ENCODE measurements around the gene SPNS3.
A peak's percentile ranks its signal among the peaks of the same experiment; 100 is the strongest.

Gene SPNS3

GRCh38 chr17:4488989-4489595, 55.4 kb downstream of the SPNS3 start:
- DNase-seq (ENCODE audit: low read depth), result no peak

DNA sequence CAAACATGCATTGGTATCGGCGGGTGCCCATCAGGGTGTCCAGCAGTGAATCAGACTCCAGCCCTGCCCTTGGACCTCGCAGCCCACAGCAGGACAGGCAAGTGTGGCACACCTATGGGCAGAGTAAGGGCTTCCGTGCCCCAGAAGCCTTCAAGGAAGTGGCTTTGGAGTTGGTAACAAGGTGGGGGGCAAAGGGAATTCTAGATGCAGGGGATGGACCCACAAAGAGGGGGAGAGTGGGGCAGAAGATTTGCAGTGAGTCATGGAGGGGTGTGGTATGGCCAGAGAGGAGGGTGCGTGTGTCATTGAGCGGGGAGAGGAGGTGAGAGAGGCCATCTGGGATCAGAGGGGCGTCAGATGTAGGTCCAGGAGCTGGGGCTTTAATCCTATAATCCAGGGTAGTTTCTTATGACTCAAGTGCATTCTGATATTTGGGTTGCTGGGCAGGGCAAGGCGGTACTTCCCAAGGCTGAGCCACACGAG, 56.4 kb downstream of the SPNS3 start:
- no peak for DNase-seq (ENCODE audit: low read depth)

DNA sequence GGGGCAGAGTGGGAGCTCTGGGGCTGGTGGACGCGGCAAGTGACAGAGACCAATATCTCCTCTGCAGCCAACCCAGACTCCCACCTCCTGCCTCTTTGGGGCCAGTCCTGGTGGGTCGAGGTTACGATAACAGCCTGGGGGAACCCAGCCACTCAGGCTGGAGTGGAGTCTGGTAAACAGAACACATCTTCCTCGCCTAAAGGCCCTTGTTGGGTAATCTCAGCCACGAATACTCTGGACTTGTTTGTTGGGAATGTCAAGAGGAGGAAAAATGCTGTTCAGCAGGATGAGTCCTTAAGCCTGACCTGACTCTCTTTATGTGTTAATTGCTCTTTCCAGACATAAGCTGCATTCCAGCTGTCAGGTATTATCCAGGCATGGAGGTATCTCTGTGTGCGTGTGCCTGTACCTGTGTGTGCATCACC, 56.9 kb downstream of the SPNS3 start:
- no peak for DNase-seq (ENCODE audit: low read depth)

GRCh38 chr17:4492721-4493561, 59.2 kb downstream of the SPNS3 start:
- DNase-seq (ENCODE audit: low read depth), result no peak

- DNase-seq (ENCODE audit: low read depth), result no peak
These were observed 63.5 kb downstream of the SPNS3 start for GRCh38 chr17:4497101-4497824.

- DNase-seq (ENCODE audit: low read depth), result peak; percentile 30
These were observed 65.0 kb downstream of the SPNS3 start, which contains the start of gene SPNS2 for GRCh38 chr17:4498461-4499397. SPNS2 (plus strand) TSS chr17:4498881; CDS start chr17:4499048, 167 bp downstream.

DNA sequence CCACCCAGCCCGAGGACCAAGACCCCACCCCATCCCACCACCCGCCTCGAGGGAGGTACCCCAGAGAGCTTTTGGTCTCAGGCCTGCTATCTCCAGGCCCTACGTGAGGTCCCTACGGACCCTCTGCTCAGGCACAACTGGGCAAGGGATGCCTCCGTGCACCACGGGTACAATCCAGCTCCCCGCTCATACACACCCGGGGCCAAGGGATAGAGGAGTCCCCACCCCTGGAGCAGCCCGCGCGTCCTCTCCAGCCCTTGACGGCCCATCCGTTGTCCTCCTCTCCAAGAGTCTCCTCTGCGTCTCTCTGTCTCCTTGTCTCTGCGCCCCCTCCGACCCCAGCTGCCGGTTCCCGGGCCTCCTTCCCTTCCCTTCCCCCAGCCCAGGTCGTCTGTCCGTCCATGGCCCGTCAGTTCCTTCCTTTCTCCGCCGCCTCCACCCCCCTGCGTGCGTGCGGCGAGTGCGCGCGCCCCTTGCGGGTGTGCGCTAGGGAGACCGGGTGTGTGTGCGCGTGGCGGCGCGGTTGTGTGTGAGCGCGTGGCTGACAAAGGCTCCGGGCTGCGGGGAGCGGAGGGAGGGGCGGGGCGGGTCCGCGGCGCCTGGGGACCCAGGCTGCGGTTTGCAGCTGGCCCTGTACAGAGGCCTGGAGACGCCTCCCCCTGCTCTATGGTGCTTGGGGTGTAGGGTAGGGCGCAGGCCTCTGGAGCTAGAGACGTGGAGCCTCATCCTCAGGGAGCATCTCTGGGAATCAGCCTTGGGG, 65.9 kb downstream of the SPNS3 start:
- no peak for DNase-seq (ENCODE audit: low read depth)

DNA sequence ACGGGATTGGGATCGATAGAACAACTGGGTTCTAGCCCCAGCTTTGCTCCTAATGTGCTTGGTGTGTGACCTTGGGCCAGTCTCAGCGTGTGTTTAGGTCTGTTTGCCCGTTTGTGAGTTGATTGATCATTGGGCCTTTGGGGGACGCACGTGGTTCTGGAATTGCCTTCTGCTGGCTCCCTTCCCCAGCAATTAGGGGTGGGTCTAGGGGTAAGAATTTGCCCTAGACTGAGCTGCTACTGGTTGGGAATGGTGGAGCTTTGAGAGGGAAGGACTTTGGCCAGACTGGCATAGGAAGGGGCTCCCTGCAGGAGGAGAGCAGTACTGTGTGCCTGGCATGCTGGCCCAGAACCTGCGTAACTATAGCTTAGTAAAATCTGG, 66.4 kb downstream of the SPNS3 start:
- no peak for DNase-seq (ENCODE audit: low read depth)

GRCh38 chr17:4501295-4501949, 67.7 kb downstream of the SPNS3 start:
- no peak for DNase-seq (ENCODE audit: low read depth)

- no peak for DNase-seq (ENCODE audit: low read depth)
These were observed 68.9 kb downstream of the SPNS3 start for GRCh38 chr17:4502466-4503154.

DNA sequence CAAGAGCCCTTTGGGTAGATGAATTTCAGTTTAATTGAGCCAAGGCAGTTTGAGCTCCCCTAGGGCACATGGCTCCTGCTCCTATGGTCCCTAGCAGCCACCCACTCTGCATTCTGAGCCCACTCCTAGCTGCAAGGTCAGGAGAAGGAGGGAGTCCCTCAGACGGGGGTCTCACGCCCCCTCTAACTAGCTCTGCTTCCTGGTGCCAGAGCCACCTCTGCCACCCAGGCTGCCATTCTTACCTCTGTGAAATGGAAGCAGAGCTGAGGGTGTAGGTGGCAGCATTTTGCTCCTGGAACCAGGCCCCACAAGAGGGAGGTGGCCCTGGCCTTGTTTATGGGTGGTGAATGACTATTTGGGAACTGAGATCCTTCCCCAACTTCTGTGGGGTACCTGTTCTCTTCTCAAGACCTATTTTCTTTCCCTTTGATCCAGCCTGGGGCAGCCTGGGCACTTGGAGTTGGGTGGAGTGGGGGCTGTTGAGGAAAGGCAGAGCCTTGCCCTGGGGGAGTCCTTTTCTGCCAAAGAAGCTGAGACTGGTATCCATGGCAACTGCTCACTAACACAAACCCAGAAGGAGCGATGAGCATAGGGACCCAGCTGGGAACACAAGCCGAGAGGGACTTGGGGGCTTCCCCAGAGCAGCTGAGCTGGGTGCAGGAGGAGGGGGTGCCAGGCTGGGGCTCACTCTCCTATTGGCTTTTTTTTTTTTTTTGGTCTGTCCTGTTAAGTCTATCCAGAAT, 69.7 kb downstream of the SPNS3 start:
- DNase-seq (ENCODE audit: low read depth), result no peak

DNA sequence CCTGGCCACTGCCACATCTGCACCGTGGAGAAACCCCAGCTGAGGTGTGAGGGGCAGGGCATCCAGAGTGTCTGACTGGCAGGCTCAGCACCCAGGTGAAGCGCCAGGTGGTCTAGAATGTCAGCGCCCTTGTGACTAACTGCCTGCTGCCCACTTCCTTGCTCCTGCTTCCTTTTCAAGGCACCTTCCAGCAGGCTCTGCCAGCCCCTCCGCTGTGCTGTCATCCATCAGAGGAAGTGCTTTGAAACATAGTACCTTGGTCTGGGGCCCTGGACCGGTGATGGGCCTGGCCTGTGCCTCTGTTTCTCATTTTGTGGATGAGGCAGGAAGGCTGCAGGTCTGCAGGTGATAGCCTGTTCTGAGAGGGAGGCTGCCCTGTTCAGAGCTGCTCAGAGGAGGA, 70.4 kb downstream of the SPNS3 start:
- no peak for DNase-seq (ENCODE audit: low read depth)

- no peak for DNase-seq (ENCODE audit: low read depth)
These were observed 71.4 kb downstream of the SPNS3 start for GRCh38 chr17:4505187-4505586.

GRCh38 chr17:4506175-4506813, 72.6 kb downstream of the SPNS3 start:
- DNase-seq (ENCODE audit: low read depth), result no peak

DNA sequence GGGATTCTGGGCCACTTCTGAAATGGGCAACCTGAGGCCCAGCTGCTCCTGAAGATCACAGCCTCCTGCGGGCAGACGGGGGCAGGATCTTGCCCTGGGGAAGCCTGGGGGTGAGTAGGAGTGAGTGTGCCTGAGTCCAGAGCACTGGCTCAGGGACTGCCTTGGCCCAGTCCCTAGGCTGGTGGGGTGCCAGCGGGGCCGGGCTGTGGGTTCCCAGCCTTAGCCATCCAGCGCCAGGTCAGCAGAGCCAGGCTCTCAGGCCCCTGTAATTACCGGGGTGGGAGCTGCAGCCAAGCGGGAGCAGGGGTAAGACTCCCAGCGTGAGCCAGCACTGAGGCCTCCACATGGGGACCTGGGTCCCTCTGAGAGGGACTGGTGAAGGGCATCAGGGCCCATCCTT, 73.2 kb downstream of the SPNS3 start:
- no peak for DNase-seq (ENCODE audit: low read depth)

- DNase-seq (ENCODE audit: low read depth), result no peak
These were observed 73.8 kb downstream of the SPNS3 start for GRCh38 chr17:4507361-4508111.

- no peak for DNase-seq (ENCODE audit: low read depth)
These were observed 74.5 kb downstream of the SPNS3 start for GRCh38 chr17:4508207-4508606.

DNA sequence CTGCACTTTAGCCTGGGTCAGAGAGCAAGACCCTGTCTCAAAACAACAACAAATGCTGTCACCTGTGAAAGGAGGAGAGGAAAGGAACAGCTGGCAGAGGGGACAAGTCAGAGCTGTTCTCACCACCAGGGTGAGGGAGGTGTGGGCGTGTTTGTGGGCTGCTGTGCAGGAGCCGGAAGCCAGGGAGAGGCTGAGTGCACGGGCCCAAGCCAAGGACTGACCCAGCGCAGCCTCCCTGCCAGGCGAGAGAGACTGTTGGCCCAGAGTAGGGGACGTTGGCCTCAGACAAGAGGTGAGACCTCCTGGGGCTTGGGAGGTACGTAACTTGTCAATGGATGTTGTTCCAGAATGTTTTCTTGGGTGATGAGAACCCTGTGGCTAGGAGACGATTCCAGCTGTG, 75.7 kb downstream of the SPNS3 start:
- DNase-seq (ENCODE audit: low read depth), result no peak

Data from stimulated activated CD8-positive, alpha-beta memory T cell treated with anti-CD3 and anti-CD28 coated beads, Interleukin-12 subunit alpha, Interleukin-12 subunit beta, amount 100 ng/mL, for 1 hour (primary cell).